Bone marrow (tissue), 2 donors: ENCODE measurements around the gene CNIH3.
"Not testable (repeated sequence)": the region's sequence is repeated elsewhere in the genome, so short reads cannot be mapped to it uniquely, and the experiment has no call there.

ENCODE experiments used
- DNase-seq, 2 donors: peaks; one replicate each; lab custom pipeline; 2025; lab: John Stamatoyannopoulos, UW

CNIH3 gene

GRCh38 chr1:224615861-224616755, at the start of gene CNIH3:
Gene CNIH3, plus strand, starts transcription at chr1:224616317. Its CDS starts 858 bp downstream, at chr1:224617175.
- no peak for DNase-seq

- DNase-seq, result not testable (repeated sequence)
Measured at GRCh38 chr1:224566492-224566891, 49.6 kb upstream of the CNIH3 start.

- no peak for DNase-seq
Measured at GRCh38 chr1:224569276-224569675, 46.8 kb upstream of the CNIH3 start.

DNA sequence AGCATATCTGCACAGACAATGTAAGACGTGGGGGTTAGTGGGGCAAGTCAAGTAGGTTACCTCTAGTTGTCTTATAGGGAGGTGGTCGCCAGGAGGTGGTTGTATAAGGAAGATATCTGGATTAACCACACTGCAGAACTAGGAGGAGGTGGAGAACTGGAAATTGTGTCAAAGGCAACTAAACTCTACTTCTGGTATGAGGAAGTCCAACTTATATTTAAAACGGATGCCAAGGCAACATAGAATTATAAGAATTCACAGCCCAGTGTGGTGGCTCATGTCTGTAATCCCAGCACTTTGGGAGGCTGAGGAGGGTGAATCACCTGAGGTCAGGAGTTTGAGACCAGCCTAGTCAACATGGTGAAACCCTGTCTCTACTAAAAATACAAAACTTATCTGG, 44.1 kb upstream of the CNIH3 start:
- DNase-seq, result not testable (repeated sequence)

DNA sequence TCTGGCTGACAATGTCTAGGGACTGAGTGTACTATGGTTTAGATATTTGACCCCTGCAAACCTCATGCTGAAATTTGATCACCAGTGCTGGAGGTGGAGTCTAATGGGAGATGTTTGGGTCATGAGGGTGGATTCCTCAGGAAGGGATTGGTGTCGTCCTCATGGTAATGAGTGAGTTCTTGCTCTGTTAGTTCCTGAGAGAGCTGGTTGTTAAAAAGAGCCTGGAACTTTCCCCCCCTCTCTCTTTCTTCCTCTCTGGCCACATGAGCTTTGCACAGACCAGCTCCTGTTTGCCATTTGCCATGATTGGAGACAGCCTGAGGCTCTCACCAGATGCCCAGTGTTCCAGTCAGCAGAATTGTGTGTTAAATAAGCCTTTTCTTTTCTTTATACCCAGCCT, 36.6 kb upstream of the CNIH3 start:
- no peak for DNase-seq

GRCh38 chr1:224580006-224580405, 36.1 kb upstream of the CNIH3 start:
- no peak for DNase-seq

DNA sequence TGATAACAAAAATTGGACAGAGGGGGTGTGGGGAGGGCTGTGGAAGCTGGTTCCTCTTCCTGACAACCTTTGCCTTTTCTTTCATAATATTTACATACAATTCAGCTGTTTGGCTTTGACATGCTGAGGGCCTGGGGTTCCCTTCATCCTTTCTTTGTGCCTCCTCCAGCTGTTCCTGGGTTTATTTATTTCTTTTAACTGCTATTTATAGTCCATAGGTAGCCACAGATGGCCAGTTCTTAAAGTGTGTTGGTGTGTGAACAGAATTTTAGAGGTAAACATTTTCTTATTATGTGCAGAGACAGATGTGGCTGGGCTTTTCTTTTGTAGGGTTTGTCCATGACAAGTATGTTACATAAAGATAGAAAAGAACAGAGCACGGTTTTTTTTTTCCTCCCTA, 34.1 kb upstream of the CNIH3 start:
- no peak for DNase-seq

DNA sequence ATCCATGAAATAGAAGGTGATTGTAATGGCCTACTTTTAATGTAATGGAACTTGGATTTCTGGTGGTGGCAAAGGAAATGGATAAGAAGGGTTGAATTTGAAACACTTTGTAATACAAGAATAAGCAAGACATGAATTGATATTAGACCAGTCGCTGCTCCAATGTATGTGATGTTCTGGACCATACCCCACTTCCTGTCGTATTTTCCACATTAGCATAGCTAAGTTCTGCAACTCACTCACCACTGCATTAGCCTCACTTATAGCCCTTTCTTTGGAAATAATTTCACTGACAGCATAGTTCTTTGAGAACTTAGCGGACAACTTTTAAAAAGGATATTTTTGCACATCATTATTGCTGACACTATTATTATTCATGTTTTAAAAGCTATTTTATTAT, 32.3 kb upstream of the CNIH3 start:
- DNase-seq, result no peak

DNA sequence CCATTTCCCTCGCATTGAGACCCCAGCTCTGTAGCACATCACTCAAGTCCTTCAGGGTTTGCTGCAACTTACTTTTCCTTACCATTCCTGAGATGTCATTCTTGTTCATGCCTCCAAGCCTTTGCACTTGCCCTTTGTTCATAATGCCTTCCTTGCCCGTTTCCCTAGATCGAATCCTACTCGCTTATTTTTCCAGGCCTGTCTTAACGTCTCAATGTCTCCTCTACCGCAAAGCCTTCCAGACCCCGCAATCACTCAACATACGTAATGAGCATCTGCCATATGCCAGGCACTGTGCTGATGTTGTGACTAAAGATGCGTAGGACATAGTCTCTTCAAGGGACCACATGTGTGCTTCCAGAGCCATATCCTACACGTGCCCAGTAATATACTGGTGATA, 31.1 kb upstream of the CNIH3 start:
- no peak for DNase-seq

GRCh38 chr1:224587051-224587450, 29.1 kb upstream of the CNIH3 start:
- no peak for DNase-seq

DNA sequence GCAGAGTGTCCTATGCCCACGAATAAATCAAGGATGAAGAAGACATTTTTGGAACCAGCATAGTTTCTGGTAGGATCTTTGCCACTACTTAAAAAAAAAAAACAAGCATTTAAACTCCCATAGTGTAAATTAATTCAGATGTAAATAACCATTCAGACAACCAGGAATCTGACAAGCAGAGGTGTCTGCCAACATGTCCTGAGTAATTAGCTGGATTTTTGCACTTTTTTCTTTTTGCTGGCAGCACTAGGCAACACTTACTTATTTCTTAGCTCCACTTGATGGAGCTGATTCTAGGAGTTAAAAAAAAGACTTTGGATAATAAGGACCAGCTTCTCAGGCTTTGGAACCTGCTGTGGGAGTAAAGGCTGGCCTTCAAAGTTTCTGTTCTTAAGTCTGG, 27.6 kb upstream of the CNIH3 start:
- DNase-seq, result no peak

GRCh38 chr1:224589006-224589405, 27.1 kb upstream of the CNIH3 start:
- no peak for DNase-seq

DNA sequence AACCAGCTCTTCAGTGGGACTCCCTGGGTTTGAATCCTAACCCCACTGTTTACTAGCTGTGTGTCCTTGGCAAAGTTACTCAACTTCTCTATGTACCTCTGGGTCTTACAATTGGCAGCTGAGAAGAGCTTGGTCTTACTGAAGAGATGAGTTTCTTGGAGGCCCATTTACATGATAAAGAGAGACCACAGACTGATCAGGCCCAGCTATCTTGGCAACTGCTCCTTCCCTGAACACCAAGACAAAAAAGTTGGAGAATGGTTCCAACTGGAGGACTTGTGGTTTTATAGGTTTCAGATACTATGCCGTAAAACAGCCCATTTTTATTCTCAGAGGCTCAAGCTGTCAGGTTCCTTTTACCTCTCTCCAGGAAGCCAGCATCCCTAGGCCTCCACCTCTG, 24.8 kb upstream of the CNIH3 start:
- DNase-seq, result no peak

DNA sequence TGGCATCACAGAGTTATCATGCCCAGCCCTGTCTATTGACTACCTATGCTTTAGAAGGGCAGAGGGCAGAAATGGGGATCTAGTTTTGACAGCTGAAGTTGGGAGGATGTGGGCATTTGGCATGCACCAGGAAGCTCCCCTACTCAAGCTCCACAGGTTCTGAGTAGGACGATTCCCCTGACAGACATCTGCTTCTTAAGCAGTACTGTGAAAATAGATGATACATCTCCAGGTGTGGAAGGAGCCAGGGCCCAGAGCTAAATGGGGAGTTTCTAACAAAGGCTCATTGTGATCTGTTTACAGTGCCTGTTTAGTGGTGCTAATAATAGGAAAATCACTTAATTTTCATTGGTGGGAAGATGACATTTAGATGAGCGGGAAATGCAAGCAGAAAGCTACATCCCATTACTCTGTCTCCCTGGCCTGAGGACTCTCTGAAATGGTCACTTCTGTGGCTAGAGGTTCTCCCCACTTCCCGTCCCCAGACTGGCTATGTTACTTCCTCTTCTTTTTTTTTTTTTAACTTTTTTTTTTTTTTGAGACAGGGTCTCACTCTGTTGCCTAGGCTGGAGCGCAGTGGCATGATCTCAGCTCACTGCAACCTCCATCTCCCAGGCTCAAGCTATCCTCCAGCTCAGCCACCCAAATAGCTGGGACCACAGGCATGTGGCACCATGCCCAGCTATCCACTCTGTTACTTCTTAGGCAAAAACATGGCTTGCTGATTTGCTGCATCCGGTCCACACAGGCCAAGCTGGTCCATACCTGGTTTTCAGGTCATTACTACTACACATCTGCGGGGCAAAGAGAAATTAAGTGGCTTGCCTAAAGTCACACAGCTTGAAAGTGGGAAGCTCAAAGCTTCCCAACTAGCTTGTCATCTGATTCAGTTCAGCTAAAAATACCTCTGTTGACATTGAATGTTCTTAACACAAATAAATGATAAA, 23.2 kb upstream of the CNIH3 start:
- no peak for DNase-seq

DNA sequence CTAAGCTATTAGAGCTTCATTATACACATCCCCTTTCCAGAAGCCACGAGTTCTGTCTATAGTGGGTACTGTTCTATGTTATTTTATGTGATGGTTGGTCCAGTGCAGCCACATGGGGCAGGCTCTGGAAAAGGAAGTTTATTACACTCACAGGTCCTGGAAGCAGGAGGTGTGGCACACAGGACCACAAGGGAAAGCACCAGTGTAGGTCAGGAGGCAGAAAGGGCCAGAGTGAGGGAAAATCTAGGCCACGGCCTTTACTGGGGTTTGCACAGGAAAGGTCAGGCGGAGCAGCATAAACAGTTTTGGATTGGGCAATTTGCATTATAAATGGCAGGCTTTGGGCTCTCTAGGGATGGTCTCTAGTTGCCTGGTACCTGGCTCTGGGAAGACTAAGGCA, 21.8 kb upstream of the CNIH3 start:
- no peak for DNase-seq

DNA sequence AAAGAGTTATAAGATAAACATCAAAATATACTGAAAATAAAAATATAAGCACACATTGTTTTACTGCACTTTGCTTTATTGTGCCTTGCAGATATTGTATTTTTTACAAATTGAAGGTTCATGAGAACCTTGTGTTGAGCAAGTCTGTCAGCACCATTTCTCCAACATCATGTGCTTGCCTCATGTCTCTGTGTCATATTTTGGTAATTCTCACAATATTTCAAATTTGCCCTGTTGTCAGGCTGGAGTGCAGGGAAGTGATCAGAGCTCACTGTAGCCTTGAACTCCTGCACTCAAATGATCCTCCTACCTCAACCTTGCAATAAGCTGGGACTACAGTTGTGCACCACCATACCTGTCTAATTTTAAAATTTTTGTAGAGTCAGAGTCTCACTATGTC, 21.3 kb upstream of the CNIH3 start:
- no peak for DNase-seq

GRCh38 chr1:224605482-224606181, 10.5 kb upstream of the CNIH3 start:
- no peak for DNase-seq

- no peak for DNase-seq
Measured at GRCh38 chr1:224607188-224608148, 8.6 kb upstream of the CNIH3 start.

- DNase-seq, result no peak
Measured at GRCh38 chr1:224609333-224609732, 6.8 kb upstream of the CNIH3 start.

- DNase-seq, result no peak
Measured at GRCh38 chr1:224612246-224612645, 3.9 kb upstream of the CNIH3 start.

- DNase-seq, result no peak
Measured at GRCh38 chr1:224613486-224613885, 2.6 kb upstream of the CNIH3 start.
